C1 segment of cervical spinal cord (tissue), 14 donors: ENCODE measurements around the gene SH3BP4.

ENCODE experiments used
- DNase-seq, 14 donors: peaks; one replicate each; lab custom pipeline; 2025; lab: John Stamatoyannopoulos, UW

Gene SH3BP4

DNA sequence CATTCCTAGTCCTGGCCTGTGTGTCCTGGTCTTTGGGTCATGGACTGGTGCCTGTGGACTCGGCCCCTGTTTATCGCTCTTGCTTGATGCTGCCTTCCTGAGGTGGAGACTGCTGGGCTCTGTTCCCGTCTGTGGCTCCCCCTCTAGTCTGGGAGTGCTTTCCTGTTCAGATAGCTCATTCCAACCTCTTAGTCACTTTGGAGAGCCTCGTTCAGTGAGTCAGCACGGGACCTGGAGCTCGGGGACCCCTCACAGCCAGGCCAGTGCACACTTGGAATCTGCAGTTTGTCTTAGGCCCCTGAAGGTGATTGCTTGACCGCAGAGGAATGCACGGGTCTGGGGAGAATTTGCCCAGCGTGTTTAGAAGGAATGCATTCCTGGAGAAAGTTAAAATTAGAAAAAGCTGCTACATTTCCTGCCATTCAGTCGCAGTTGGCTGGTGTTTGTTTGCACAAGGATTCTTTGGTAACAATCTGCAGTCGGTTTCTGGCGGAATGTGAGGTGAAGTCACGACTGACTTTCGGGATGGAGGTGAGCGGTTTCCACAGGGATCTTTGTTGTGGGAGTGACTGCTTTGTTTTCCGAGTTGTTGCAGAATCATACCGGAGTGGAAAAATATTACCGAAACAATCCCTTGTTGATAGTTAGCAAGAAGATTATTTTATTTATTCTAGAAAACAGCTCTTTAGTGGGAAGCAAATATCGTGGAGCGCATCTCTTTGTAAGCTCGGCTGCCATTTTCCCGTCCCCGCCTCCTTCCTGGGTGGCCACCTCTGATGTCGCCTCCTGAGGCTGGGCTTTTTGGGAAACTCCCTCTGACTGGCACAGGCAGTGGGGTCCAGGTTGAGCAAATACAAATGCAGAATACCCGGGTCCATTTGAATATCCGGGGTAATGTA lies 29.6 kb downstream of the SH3BP4 start:
- peak in 1 of 14 donors; percentile 18 for DNase-seq

GRCh38 chr2:234982096-234982834 lies 30.4 kb downstream of the SH3BP4 start:
- no peak for DNase-seq

DNA sequence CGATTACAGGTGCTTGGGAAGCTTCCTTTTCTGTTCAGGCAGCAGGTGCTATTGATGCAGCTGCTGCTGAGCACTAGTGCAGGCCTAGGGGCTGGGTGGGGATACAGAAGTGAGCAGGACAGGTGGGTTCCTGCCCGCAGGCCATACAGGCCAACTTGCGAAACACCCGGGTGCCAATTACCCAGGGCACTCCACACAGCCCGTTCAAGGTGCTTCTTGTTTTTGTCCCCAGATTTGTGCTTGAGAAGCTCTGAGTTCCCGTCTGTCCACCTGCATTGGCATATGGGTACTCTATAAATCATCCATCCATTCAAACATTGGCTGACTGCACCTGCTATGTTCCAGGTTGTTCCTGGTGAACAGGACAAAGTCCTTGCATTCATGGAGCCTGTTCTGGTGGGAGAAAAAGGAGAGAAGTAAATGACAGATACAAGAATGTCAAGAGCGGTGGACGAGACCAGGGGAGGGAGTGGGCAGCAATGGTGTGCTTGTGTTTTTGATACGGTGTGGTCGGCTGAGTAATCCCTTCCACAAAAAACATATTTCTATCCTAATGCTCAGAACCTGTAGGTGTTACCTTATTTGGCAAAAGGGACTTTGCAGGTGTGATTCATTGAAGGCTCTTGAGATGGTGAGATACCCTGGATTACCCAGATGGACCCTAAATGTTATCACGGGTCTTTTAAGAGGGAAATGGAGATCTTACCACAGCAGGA lies 31.4 kb downstream of the SH3BP4 start:
- no peak for DNase-seq

DNA sequence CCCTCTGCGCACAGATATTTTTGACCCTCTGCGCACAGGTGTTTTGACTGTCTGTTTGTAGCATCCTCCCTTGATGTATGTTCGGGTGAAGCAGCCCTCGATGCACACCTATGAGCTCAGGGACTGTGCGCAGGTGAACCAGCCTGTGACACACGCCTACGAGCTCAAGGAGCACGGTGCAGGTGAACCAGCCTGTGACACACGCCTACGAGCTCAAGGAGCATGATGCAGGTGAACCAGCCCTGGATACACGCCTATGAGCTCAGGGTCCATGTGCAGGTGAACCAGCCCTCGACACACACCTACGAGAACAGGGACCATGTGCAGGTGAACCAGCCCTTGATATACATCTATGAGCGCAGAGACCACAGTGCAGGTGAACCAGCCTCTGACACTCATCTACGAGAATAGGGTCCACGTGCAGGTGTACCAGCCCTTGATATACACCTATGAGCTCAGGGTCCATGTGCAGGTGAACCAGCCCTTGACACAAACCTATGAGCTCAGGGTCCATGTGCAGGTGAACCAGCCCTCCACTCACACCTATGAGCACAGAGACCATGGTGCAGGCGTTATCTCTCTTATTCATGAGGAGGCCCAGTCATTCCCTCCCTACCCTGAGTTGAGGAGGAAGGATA lies 33.9 kb downstream of the SH3BP4 start:
- no peak for DNase-seq

GRCh38 chr2:234986390-234986789 lies 34.6 kb downstream of the SH3BP4 start:
- no peak for DNase-seq

GRCh38 chr2:234986876-234987720 lies 35.3 kb downstream of the SH3BP4 start:
- DNase-seq, result no peak

DNA sequence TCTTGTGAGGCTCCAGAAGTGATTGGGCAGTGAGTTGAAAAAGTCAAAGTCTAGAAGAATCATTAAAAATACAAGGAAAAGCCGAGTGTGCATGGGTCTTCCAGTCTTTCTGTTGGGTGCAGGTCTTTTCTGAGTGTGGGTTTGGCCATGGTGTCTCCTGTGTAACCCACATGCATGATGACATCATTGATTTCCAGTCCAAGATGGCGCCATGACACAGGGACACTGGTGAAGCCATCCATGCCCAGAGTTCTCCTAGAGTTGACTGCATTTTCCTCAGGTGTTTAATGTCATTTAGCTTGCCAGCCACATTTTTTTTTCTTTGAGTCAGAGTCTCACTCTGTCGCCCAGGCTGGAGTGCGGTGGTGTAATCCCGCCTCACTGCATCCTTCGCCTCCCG lies 35.9 kb downstream of the SH3BP4 start:
- no peak for DNase-seq

GRCh38 chr2:234988491-234988890 lies 36.7 kb downstream of the SH3BP4 start:
- DNase-seq, result no peak

DNA sequence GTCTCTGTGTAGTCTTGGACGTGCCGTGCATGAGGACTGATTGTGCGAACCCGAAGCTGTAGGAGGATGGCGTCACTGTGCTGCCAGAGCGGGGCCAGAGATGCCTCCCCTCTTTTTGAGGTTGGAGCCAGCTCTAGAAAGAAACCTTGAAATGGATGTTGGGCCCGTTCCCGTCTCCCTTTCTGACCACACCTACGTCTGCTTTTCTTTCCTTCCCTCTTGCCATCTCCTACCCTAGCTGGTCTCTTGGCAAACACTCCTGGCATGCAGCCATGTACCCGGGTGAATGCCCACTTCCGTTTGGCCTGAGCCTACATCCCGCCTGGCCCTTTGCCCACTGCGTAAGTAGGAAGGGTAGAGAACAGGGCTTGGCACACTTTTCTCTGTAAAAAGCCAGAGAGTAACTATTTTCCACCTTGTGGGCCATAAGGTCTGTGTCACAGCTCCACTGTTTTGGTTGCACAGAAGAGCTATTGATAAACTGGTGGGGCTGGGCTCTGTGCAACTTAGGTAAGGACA lies 37.4 kb downstream of the SH3BP4 start:
- DNase-seq, result peak in 12 of 14 donors; percentile 14 to 79 (median 54)

GRCh38 chr2:234990300-234990699 lies 38.5 kb downstream of the SH3BP4 start:
- DNase-seq, result no peak

DNA sequence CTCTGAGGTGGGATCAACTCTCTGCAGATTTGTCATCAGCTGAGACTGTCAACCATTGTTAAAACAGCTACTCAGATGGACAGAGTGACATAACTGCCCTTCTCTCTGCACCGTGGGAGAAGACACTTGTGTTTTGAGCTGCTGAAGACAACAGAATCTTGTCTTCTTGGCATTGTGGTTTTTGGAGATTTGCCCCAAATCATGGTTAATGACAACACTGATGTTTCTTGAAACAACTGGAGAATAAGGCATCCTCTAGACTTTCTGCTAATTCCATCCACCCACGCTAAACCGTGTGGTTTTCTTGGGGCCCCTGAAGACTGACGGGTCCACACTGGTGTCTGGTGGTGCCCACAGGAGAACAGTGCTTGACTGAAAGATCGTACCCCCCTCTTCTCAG lies 39.5 kb downstream of the SH3BP4 start:
- no peak for DNase-seq

- no peak for DNase-seq
Observed at GRCh38 chr2:234991793-234992192, 40.0 kb downstream of the SH3BP4 start.

DNA sequence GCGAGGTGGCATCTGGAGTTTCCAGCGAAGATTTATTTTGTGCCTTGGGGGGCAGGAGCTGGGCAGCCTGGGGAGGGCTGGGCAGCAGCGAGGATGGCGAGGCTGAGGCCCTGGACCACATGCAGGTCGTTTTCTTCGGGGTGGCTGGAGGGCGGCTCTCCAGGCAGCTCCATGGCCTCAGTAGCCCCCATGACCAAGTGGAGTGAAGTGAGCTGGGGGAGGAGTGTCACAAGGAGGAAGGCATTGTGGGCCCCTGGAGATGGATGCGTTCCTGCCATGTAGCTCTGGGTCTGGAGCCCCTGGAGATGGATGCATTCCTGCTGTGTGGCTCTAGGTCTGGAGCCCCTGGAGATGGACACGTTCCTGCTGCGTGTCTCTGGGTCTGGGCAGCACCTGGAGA lies 40.4 kb downstream of the SH3BP4 start:
- DNase-seq, result no peak

DNA sequence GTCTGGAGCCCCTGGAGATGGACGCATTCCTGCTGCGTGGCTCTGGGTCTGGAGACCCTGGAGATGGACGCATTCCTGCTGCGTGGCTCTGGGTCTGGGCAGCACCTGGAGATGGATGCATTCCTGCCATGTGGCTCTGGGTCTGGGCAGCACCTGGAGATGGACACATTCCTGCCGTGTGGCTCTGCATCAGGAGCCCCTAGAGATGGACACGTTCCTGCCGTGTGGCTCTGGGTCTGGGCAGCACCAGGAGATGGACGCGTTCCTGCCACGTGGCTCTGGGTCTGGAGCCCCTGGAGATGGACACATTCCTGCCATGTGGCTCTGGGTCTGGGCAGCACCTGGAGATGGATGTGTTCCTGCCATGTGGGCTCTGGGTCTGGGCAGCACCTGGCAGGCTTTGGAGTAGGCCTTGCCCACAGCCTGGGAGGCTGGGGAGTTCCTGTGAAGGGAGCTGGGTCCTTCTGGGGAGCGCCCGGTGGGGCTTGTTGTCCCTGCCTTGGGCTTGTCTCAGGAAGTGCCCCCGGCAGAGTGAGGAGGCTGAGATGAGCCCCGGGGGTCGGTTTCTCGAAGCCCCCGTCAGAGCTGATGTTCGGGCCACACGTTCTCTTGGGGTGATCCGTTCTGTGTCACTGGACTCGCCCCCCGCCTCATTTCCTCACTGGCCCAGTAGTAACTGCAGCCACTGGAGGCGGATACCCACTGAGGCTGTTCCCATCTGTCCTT lies 41.0 kb downstream of the SH3BP4 start:
- no peak for DNase-seq

DNA sequence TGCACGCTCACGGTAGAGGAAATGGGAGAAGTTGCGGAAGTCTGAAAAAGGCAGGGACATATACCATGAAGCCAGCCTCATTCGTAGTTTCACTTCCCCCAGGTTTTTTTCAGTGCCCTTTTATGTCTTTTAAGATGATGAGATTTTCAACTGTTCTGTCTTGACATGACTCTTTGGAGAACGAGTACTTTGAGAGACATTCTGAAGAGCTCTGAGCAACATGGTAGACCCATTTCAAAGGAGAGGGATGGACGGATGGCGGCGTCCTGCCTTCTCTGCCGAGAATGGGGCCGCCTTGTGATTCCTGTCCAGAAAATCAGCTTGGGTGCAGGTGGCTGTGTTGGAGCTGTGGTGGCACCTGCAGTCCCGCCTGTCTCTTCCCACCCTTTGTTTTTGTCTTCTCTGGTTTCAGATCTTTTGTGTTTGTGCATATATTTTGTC lies 41.7 kb downstream of the SH3BP4 start:
- no peak for DNase-seq

- DNase-seq, result peak in 3 of 14 donors; percentile 12 to 42 (median 19)
Observed at GRCh38 chr2:234994438-234995321, 42.9 kb downstream of the SH3BP4 start.

DNA sequence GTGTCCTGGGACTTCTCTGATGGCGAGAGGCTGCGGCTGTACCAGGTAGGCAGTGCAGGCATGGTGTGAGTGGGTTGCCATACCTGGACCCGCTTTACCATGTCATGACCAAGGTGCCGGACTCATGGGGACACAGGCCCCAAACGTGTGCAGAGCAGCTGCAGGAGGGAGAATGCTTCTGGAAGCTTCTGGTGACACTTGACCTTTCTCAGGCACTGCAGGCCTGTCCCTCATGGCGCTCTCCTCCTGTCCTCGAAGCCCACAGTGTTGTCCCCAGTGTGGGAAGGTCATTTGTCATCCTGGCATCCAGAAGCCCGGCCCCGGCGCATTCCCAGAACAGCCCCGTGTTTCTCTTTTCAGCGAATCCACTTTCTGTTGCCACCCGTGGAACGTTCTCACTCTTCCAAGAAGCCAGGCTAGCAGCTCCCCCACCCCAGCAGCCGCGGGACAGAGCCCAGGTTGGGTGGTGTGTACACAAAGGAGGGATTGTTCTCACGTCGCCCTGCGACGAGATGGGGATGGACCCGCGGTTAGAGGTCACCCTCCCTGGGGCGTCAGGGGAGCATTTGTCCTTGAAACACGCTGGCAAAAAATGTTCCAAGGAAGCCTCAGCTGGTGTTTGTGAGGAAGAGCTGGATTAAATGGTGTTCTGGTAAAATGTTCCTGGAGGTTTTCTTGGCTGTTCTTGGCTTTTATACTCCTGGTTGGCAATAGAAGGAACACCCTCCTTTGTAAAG lies 43.7 kb downstream of the SH3BP4 start:
- DNase-seq, result peak in 4 of 14 donors; percentile 23 to 68 (median 26)
